Measurements from ENCODE around the gene OR2AE1.

- no peak for TF ChIP-seq CTCF (conservative IDR thresholded peaks at IDR 0.05; ENCODE audit: low read depth, low read length)
- no peak for TF ChIP-seq POLR2A (IDR thresholded peaks at IDR 0.05; ENCODE audit: low read depth, low read length)
- no peak for TF ChIP-seq MAFK (IDR thresholded peaks at IDR 0.05; ENCODE audit: low read depth, low read length)
- TF ChIP-seq RCOR1 (IDR thresholded peaks at IDR 0.05; ENCODE audit: insufficient replicate concordance, low read length), result no peak
- TF ChIP-seq, protein P1, sequence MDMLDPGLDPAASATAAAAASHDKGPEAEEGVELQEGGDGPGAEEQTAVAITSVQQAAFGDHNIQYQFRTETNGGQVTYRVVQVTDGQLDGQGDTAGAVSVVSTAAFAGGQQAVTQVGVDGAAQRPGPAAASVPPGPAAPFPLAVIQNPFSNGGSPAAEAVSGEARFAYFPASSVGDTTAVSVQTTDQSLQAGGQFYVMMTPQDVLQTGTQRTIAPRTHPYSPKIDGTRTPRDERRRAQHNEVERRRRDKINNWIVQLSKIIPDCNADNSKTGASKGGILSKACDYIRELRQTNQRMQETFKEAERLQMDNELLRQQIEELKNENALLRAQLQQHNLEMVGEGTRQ (IDR thresholded peaks at IDR 0.05; ENCODE audit: low read depth, low read length), result no peak
- TF ChIP-seq RFX5 (IDR thresholded peaks at IDR 0.05; ENCODE audit: low read depth, low read length), result no peak
- no peak for TF ChIP-seq CHD1 (IDR thresholded peaks at IDR 0.05; ENCODE audit: low read depth, low read length)
Observed at GRCh38 chr7:99831595-99831994, 45.2 kb downstream of the OR2AE1 start.
